HepG2 (cell line): ENCODE measurements around the gene ZNF561. TPM values are rescaled to one million over a fixed set of nuclear protein-coding genes. Genes with fewer than 3 reads are reported as not detected.

Source experiments
- CHD2 ChIP-seq: IDR thresholded peaks from 2 replicates; pipeline ENCODE4 v1.6.1; 2011; ENCODE audit warnings: low read depth, low read length, improper control_type of control experiment
- JDP2 ChIP-seq: sonication (generic); formaldehyde crosslinking; IDR thresholded peaks from 2 replicates; pipeline ENCODE4 v1.8.1; 2022; ENCODE audit warnings: missing genetic modification reagents, borderline replicate concordance
- KLF6 ChIP-seq: IDR thresholded peaks from 2 replicates; pipeline ENCODE4 v1.8.0; 2016; ENCODE audit warnings: missing biosample characterization, missing genetic modification reagents
- MAFK ChIP-seq, 2 experiments: IDR thresholded peaks in 1 of 2; conservative IDR thresholded peaks in 1 of 2; 2 replicates each; pipeline ENCODE4 v1.6.1; 2011; ENCODE audit warnings: improper control_type of control experiment in 2 of 2, low read length in 2 of 2
- ZNF7 ChIP-seq: IDR thresholded peaks from 2 replicates; pipeline ENCODE4 v1.6.1; 2016; ENCODE audit warnings: missing biosample characterization, missing genetic modification reagents
- polyA plus RNA-seq, 8 experiments: library from polyadenylated mRNA; depleted of rRNA in 3 of 8; stranded (reverse) in 7 of 8; unstranded in 1 of 8; fragments of >200 nt; fragmentation: Illumina TruSeq in 4 of 8; extraction: Trizol in 4 of 8; gene quantifications; 2 replicates each; pipeline versions ENCODE4 v1.2.1 to v1.2.3, GENCODE V29; 2011 to 2016; ENCODE audit warnings: low read depth in 4 of 8, missing spikeins in 1 of 8, mixed read lengths in 1 of 8; ENCODE audit not compliant: insufficient read depth in 1 of 8
- total RNA-seq, 5 experiments: library from RNA; depleted of rRNA; stranded (reverse); fragments of >200 nt; fragmentation: Illumina TruSeq; extraction: Trizol; gene quantifications; 2 replicates each; pipeline ENCODE4 v1.2.3, GENCODE V29; 2016; ENCODE audit warnings: low read depth in 1 of 5
- TF ChIP-seq, protein P1 (sequence below): fragments of 450-650 bp; IDR thresholded peaks from 2 replicates; pipeline ENCODE4 v1.6.1; 2017; ENCODE audit warnings: mild to moderate bottlenecking
- TF ChIP-seq, protein P2 (sequence below): sonication (generic); formaldehyde crosslinking; IDR thresholded peaks from 2 replicates; pipeline ENCODE4 v1.5.1; 2020; ENCODE audit warnings: mild to moderate bottlenecking, missing genetic modification reagents, borderline replicate concordance
- TF ChIP-seq, protein P3 (sequence below): sonication (generic); formaldehyde crosslinking; IDR thresholded peaks from 2 replicates; pipeline ENCODE4 v1.5.0; 2020; ENCODE audit warnings: mild to moderate bottlenecking, missing genetic modification reagents, borderline replicate concordance
- TF ChIP-seq, protein P4 (sequence below): sonication (generic); formaldehyde crosslinking; IDR thresholded peaks from 2 replicates; pipeline ENCODE4 v1.8.0; 2022; ENCODE audit warnings: mild to moderate bottlenecking, missing genetic modification reagents, moderate library complexity

The ZNF561 gene
- total and polyA plus RNA-seq, 2 of the 13 experiments (the other 11 are each of a cell fraction or from before 2014, with no cell fraction given): 19.8 to 35.1 TPM

DNA sequence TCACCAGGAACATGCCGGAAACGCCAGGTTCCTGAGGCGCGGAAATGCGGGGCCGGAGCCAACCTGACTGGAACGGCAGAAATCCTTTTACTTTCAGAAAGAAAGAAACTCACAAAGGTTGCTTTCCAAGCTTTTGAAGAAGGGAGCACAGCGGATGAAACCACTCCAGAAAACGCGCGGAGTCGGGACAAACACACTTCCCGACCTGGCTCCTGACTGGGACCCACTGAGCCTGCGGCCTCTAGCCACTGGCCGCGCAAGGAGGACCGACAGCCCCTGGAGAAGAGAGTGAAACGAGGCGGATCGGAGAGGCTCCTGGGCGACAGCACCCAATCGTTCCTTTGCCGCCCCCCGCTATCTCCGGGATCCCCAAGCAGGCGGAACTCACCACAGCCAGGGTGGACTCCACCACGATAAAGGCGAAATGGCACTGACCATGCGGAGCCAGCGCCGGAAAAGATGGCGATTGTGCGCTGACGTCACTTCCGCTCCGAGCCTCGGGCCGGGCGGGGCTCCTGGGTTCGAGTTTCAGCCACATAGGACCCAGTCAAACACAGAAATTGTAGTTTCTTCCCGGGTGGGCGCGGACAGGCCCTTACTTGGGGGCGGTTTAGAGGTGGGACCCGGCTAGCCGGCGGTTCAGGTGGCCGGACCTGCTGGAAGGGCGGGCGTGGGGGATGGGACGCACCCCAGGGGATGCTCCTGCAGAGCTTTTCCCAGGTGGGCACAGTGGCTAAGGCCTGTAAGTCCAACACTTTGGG, 36.8 kb downstream of the ZNF561 start, which contains the start of gene ZNF121 (continued):
- TF ChIP-seq, protein P1, sequence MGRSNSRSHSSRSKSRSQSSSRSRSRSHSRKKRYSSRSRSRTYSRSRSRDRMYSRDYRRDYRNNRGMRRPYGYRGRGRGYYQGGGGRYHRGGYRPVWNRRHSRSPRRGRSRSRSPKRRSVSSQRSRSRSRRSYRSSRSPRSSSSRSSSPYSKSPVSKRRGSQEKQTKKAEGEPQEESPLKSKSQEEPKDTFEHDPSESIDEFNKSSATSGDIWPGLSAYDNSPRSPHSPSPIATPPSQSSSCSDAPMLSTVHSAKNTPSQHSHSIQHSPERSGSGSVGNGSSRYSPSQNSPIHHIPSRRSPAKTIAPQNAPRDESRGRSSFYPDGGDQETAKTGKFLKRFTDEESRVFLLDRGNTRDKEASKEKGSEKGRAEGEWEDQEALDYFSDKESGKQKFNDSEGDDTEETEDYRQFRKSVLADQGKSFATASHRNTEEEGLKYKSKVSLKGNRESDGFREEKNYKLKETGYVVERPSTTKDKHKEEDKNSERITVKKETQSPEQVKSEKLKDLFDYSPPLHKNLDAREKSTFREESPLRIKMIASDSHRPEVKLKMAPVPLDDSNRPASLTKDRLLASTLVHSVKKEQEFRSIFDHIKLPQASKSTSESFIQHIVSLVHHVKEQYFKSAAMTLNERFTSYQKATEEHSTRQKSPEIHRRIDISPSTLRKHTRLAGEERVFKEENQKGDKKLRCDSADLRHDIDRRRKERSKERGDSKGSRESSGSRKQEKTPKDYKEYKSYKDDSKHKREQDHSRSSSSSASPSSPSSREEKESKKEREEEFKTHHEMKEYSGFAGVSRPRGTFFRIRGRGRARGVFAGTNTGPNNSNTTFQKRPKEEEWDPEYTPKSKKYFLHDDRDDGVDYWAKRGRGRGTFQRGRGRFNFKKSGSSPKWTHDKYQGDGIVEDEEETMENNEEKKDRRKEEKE: no peak
- TF ChIP-seq JDP2 (CRISPR knock-in tag): no peak
- TF ChIP-seq KLF6 (CRISPR knock-in tag): peak; percentile 81; the same call in 1 of the 2 replicates
- TF ChIP-seq MAFK (conservative IDR thresholded peaks at IDR 0.05 in 1 of 2, IDR thresholded peaks at IDR 0.05 in 1 of 2; ENCODE audit: low read length in 2 of 2): no peak
- no peak for TF ChIP-seq ZNF7
- TF ChIP-seq, protein P2, sequence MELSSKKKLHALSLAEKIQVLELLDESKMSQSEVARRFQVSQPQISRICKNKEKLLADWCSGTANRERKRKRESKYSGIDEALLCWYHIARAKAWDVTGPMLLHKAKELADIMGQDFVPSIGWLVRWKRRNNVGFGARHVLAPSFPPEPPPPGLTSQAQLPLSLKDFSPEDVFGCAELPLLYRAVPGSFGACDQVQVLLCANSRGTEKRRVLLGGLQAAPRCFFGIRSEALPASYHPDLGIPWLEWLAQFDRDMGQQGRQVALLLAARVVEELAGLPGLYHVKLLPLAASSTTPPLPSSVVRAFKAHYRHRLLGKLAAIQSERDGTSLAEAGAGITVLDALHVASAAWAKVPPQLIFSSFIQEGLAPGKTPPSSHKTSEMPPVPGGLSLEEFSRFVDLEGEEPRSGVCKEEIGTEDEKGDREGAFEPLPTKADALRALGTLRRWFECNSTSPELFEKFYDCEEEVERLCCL (CRISPR knock-in tag): peak; percentile 55; the same call in 1 of the 2 replicates
- TF ChIP-seq, protein P3, sequence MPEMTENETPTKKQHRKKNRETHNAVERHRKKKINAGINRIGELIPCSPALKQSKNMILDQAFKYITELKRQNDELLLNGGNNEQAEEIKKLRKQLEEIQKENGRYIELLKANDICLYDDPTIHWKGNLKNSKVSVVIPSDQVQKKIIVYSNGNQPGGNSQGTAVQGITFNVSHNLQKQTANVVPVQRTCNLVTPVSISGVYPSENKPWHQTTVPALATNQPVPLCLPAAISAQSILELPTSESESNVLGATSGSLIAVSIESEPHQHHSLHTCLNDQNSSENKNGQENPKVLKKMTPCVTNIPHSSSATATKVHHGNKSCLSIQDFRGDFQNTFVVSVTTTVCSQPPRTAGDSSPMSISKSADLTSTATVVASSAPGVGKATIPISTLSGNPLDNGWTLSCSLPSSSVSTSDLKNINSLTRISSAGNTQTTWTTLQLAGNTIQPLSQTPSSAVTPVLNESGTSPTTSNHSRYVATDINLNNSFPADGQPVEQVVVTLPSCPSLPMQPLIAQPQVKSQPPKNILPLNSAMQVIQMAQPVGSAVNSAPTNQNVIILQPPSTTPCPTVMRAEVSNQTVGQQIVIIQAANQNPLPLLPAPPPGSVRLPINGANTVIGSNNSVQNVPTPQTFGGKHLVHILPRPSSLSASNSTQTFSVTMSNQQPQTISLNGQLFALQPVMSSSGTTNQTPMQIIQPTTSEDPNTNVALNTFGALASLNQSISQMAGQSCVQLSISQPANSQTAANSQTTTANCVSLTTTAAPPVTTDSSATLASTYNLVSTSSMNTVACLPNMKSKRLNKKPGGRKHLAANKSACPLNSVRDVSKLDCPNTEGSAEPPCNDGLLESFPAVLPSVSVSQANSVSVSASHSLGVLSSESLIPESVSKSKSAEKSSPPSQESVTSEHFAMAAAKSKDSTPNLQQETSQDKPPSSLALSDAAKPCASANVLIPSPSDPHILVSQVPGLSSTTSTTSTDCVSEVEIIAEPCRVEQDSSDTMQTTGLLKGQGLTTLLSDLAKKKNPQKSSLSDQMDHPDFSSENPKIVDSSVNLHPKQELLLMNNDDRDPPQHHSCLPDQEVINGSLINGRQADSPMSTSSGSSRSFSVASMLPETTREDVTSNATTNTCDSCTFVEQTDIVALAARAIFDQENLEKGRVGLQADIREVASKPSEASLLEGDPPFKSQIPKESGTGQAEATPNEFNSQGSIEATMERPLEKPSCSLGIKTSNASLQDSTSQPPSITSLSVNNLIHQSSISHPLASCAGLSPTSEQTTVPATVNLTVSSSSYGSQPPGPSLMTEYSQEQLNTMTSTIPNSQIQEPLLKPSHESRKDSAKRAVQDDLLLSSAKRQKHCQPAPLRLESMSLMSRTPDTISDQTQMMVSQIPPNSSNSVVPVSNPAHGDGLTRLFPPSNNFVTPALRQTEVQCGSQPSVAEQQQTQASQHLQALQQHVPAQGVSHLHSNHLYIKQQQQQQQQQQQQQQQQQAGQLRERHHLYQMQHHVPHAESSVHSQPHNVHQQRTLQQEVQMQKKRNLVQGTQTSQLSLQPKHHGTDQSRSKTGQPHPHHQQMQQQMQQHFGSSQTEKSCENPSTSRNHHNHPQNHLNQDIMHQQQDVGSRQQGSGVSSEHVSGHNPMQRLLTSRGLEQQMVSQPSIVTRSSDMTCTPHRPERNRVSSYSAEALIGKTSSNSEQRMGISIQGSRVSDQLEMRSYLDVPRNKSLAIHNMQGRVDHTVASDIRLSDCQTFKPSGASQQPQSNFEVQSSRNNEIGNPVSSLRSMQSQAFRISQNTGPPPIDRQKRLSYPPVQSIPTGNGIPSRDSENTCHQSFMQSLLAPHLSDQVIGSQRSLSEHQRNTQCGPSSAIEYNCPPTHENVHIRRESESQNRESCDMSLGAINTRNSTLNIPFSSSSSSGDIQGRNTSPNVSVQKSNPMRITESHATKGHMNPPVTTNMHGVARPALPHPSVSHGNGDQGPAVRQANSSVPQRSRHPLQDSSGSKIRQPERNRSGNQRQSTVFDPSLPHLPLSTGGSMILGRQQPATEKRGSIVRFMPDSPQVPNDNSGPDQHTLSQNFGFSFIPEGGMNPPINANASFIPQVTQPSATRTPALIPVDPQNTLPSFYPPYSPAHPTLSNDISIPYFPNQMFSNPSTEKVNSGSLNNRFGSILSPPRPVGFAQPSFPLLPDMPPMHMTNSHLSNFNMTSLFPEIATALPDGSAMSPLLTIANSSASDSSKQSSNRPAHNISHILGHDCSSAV: no peak
- no peak; the same call in 1 of the 2 replicates for TF ChIP-seq CHD2
- TF ChIP-seq, protein P4, sequence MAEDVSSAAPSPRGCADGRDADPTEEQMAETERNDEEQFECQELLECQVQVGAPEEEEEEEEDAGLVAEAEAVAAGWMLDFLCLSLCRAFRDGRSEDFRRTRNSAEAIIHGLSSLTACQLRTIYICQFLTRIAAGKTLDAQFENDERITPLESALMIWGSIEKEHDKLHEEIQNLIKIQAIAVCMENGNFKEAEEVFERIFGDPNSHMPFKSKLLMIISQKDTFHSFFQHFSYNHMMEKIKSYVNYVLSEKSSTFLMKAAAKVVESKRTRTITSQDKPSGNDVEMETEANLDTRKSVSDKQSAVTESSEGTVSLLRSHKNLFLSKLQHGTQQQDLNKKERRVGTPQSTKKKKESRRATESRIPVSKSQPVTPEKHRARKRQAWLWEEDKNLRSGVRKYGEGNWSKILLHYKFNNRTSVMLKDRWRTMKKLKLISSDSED (CRISPR knock-in tag): no peak
